ENCODE measurements around the gene CDC42SE1. TPM values are rescaled to one million over a fixed set of nuclear protein-coding genes. Genes with fewer than 3 reads are reported as not detected.

Gene CDC42SE1
- total RNA-seq: 44.8 and 49.6 TPM in 2 replicates

- Histone ChIP-seq H3K36me3 (ENCODE audit: insufficient read depth, low read length) (peaks cover 27% of the 10 kb centered on the region), H3K4me3 (ENCODE audit: insufficient read depth, low read length) (peak within 1 kb of the TSS; percentile 98), H4K20me1 (ENCODE audit: insufficient read depth, low read length) (peaks cover 40% of the 10 kb centered on the region), H3K9me3 (ENCODE audit: low read depth, low read length) (no peaks in the 10 kb centered on the region), H3K4me2 (ENCODE audit: insufficient read depth, low read length) (peak within 1 kb of the TSS; percentile 100), H3K4me1 (ENCODE audit: insufficient read depth, low read length) (peaks cover 43% of the 10 kb centered on the region), H3K27ac (ENCODE audit: low read depth, low read length) (peak within 1 kb of the TSS; percentile 94), H2AFZ (ENCODE audit: low read length) (peak within 1 kb of the TSS; percentile 95), H3K79me2 (ENCODE audit: insufficient read depth, low read length) (peaks cover 88% of the 10 kb centered on the region), H3K27me3 (ENCODE audit: insufficient read depth, low read length) (no peaks in the 10 kb centered on the region)
- peak; percentile 96 for DNase-seq (ENCODE audit: insufficient read length, low spot score, missing footprints)
- TF ChIP-seq CTCF (IDR thresholded peaks at IDR 0.05; ENCODE audit: extremely low read depth, low read depth, low read length): peak; percentile 50
Observed at GRCh38 chr1:151059109-151060006, at the start of gene CDC42SE1. TSS of gene CDC42SE1 (minus strand) at chr1:151059622. CDS start at chr1:151055730, 3,892 bp downstream.

GRCh38 chr1:151108331-151108730 is 48.9 kb upstream of the CDC42SE1 start:
- no peak overlapping the region for H3K4me3 ChIP-seq (ENCODE audit: insufficient read depth, low read length)
- TF ChIP-seq CTCF (IDR thresholded peaks at IDR 0.05; ENCODE audit: extremely low read depth, low read depth, low read length): no peak

GRCh38 chr1:151106894-151107293 is 47.5 kb upstream of the CDC42SE1 start:
- Histone ChIP-seq H4K20me1 (ENCODE audit: insufficient read depth, low read length) (no peaks in the 10 kb centered on the region), H3K79me2 (ENCODE audit: insufficient read depth, low read length) (no peaks in the 10 kb centered on the region), H3K4me1 (ENCODE audit: insufficient read depth, low read length) (peaks cover 7% of the 10 kb centered on the region), H3K27ac (ENCODE audit: low read depth, low read length) (no peak overlapping the region), H3K36me3 (ENCODE audit: insufficient read depth, low read length) (no peaks in the 10 kb centered on the region), H3K27me3 (ENCODE audit: insufficient read depth, low read length) (no peaks in the 10 kb centered on the region), H3K4me3 (ENCODE audit: insufficient read depth, low read length) (no peak overlapping the region), H3K9me3 (ENCODE audit: low read depth, low read length) (no peaks in the 10 kb centered on the region), H2AFZ (ENCODE audit: low read length) (no peak overlapping the region), H3K4me2 (ENCODE audit: insufficient read depth, low read length) (peak overlapping the region; percentile 16)
- peak; percentile 81 for DNase-seq (ENCODE audit: insufficient read length, low spot score, missing footprints)
- TF ChIP-seq CTCF (IDR thresholded peaks at IDR 0.05; ENCODE audit: extremely low read depth, low read depth, low read length): no peak

More at GRCh38 chr1:151108331-151108730, 48.9 kb upstream of the CDC42SE1 start:
- Histone ChIP-seq H3K4me1 (ENCODE audit: insufficient read depth, low read length) (peaks cover 7% of the 10 kb centered on the region), H3K79me2 (ENCODE audit: insufficient read depth, low read length) (no peaks in the 10 kb centered on the region), H3K36me3 (ENCODE audit: insufficient read depth, low read length) (no peaks in the 10 kb centered on the region), H3K27ac (ENCODE audit: low read depth, low read length) (no peak overlapping the region), H3K4me2 (ENCODE audit: insufficient read depth, low read length) (no peak overlapping the region), H3K9me3 (ENCODE audit: low read depth, low read length) (no peaks in the 10 kb centered on the region), H2AFZ (ENCODE audit: low read length) (no peak overlapping the region), H4K20me1 (ENCODE audit: insufficient read depth, low read length) (no peaks in the 10 kb centered on the region), H3K27me3 (ENCODE audit: insufficient read depth, low read length) (no peaks in the 10 kb centered on the region)
- no peak for DNase-seq (ENCODE audit: insufficient read length, low spot score, missing footprints)

GRCh38 chr1:151104630-151105029 is 45.2 kb upstream of the CDC42SE1 start:
- no peak for DNase-seq (ENCODE audit: insufficient read length, low spot score, missing footprints)
- no peaks in the 10 kb centered on the region for H4K20me1 ChIP-seq (ENCODE audit: insufficient read depth, low read length)
- H3K4me1 ChIP-seq (ENCODE audit: insufficient read depth, low read length): peaks cover 7% of the 10 kb centered on the region
- H3K4me2 ChIP-seq (ENCODE audit: insufficient read depth, low read length): no peak overlapping the region
- H3K79me2 ChIP-seq (ENCODE audit: insufficient read depth, low read length): no peaks in the 10 kb centered on the region
- no peak for TF ChIP-seq CTCF (IDR thresholded peaks at IDR 0.05; ENCODE audit: extremely low read depth, low read depth, low read length)
- H3K36me3 ChIP-seq (ENCODE audit: insufficient read depth, low read length): no peaks in the 10 kb centered on the region
- no peak overlapping the region for H3K4me3 ChIP-seq (ENCODE audit: insufficient read depth, low read length)
- H2AFZ ChIP-seq (ENCODE audit: low read length): no peak overlapping the region
- H3K27ac ChIP-seq (ENCODE audit: low read depth, low read length): no peak overlapping the region
- H3K9me3 ChIP-seq (ENCODE audit: low read depth, low read length): no peaks in the 10 kb centered on the region
- H3K27me3 ChIP-seq (ENCODE audit: insufficient read depth, low read length): no peaks in the 10 kb centered on the region
